Epithelial cell of esophagus (primary cell): ENCODE measurements around the gene LRCH4.

Experiments
- DNase-seq: peaks from one replicate; pipeline ENCODE4 v3.0.0; 2010; ENCODE audit warnings: low read depth
- H3K4me3 ChIP-seq: 2 replicates; pipeline ENCODE4 v1.5.1; 2011; ENCODE audit warnings: mild to moderate bottlenecking, low read length, control low read depth
- CTCF ChIP-seq: IDR thresholded peaks from 2 replicates; pipeline ENCODE4 v1.5.1; 2011; ENCODE audit warnings: low read depth, mild to moderate bottlenecking, low read length, control low read depth, inconsistent platforms; ENCODE audit not compliant: insufficient read depth; ENCODE audit errors: missing control alignments

Gene LRCH4

GRCh38 chr7:100626055-100626454, 40.1 kb upstream of the LRCH4 start:
- H3K4me3 ChIP-seq, result no peak overlapping the region
- no peak for DNase-seq
- TF ChIP-seq CTCF, result no peak

- H3K4me3 ChIP-seq, result no peak overlapping the region
- no peak for DNase-seq
- no peak for TF ChIP-seq CTCF
Measured at GRCh38 chr7:100623951-100624824, 38.3 kb upstream of the LRCH4 start.

GRCh38 chr7:100621554-100621953, 35.6 kb upstream of the LRCH4 start:
- DNase-seq, result no peak
- TF ChIP-seq CTCF, result no peak
- no peak overlapping the region for H3K4me3 ChIP-seq

- TF ChIP-seq CTCF, result no peak
- H3K4me3 ChIP-seq, result no peak overlapping the region
- DNase-seq, result no peak
Measured at GRCh38 chr7:100620804-100621203, 34.9 kb upstream of the LRCH4 start.

- TF ChIP-seq CTCF, result no peak
- DNase-seq, result no peak
- H3K4me3 ChIP-seq, result no peak overlapping the region
Measured at GRCh38 chr7:100620239-100620638, 34.3 kb upstream of the LRCH4 start.

GRCh38 chr7:100614308-100614861, 28.5 kb upstream of the LRCH4 start:
- TF ChIP-seq CTCF, result no peak
- DNase-seq, result no peak
- H3K4me3 ChIP-seq, result no peak overlapping the region
